ENCODE measurements around the gene SEC14L1.
A peak's percentile ranks its signal among the peaks of the same experiment; 100 is the strongest.

The SEC14L1 gene

DNA sequence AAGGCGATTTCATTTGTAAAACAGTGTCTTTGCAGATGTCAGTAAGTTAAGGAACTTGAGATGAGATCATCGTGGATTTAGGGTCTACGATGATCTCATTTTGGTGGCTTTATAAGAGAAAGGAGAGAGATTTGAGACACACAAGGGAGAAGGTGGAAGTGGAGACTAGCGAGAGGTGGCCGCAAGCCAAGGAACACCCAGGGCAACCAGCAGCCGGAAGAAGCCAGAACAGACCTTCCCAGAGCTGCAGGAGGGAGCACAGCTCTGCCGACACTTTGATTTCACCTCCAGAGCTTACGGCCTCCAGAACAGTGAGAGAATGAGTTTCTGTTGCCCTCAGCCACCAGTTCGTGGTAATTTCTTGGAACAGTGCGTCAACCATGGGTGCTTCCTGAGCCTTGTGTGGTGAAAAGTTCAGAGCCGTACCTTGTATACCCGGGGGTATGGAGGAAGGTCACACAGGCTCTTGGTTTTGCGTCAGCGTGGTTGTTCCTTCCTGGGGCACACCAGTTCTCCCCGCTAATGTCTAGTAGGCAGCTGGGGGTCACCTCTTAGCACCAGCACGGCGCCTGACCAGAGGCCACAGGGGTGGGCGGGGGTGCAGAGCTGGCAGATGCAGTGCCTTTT is 12.9 kb upstream of the SEC14L1 start:
- no peaks in the 10 kb centered on the region for H3K4me1 ChIP-seq
- H3K9ac ChIP-seq, result no peak overlapping the region
- H3K27ac ChIP-seq, result peak overlapping the region; percentile 81
- no peak overlapping the region for H3K4me2 ChIP-seq (ENCODE audit: low read length)
- no peak overlapping the region for H3K4me3 ChIP-seq (ENCODE audit: low read depth, low read length)
- H3K9me3 ChIP-seq (ENCODE audit: control insufficient read depth, low read length), result no peaks in the 10 kb centered on the region
- TF ChIP-seq, protein P1, sequence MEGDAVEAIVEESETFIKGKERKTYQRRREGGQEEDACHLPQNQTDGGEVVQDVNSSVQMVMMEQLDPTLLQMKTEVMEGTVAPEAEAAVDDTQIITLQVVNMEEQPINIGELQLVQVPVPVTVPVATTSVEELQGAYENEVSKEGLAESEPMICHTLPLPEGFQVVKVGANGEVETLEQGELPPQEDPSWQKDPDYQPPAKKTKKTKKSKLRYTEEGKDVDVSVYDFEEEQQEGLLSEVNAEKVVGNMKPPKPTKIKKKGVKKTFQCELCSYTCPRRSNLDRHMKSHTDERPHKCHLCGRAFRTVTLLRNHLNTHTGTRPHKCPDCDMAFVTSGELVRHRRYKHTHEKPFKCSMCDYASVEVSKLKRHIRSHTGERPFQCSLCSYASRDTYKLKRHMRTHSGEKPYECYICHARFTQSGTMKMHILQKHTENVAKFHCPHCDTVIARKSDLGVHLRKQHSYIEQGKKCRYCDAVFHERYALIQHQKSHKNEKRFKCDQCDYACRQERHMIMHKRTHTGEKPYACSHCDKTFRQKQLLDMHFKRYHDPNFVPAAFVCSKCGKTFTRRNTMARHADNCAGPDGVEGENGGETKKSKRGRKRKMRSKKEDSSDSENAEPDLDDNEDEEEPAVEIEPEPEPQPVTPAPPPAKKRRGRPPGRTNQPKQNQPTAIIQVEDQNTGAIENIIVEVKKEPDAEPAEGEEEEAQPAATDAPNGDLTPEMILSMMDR (IDR thresholded peaks at IDR 0.05), result no peak
- no peaks in the 10 kb centered on the region for H3K79me2 ChIP-seq
- H2AFZ ChIP-seq, result no peak overlapping the region
- no peaks in the 10 kb centered on the region for H3K27me3 ChIP-seq (ENCODE audit: control insufficient read depth, insufficient read depth, low read length)
- no peaks in the 10 kb centered on the region for H3K36me3 ChIP-seq (ENCODE audit: control insufficient read depth, insufficient read depth, low read length)

DNA sequence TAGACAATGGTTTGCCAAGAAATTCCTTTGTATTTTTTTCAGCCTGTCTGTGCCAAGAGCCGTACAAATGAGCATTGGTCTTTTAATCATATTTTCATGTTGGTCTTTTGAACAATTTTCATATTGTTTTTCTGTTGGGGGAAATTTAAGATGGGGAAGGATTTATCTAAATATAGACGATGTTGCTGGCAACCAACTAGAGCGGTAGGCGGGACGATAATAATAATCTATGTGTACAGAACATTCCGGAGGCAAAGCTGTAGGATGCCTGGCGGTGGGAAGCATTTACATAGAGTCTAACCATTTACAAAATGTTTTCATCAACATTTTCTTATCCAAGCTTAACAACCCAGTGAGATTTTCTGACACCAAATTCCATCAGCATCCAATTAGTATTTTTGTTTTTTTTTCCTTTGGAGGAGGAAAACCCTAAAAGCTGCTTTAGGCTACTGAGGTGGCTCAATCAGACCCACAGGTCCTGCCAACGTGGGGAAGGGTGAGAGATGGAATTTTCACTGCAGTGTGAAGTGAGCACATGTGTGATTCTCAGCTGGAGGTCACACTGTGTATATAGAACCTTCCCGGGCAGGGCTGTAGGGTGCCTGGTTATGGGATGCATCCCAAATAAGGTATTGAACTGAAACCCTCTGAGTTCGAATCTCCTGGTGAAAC is 11.7 kb upstream of the SEC14L1 start:
- Histone ChIP-seq H3K27ac (peak overlapping the region; percentile 81), H3K4me3 (ENCODE audit: low read depth, low read length) (no peak overlapping the region), H2AFZ (no peak overlapping the region), H3K79me2 (no peaks in the 10 kb centered on the region), H3K36me3 (ENCODE audit: control insufficient read depth, insufficient read depth, low read length) (no peaks in the 10 kb centered on the region), H3K9ac (no peak overlapping the region), H3K4me1 (peaks cover 4% of the 10 kb centered on the region), H3K27me3 (ENCODE audit: control insufficient read depth, insufficient read depth, low read length) (no peaks in the 10 kb centered on the region), H3K4me2 (ENCODE audit: low read length) (no peak overlapping the region), H3K9me3 (ENCODE audit: control insufficient read depth, low read length) (no peaks in the 10 kb centered on the region)
- TF ChIP-seq, protein P1 (IDR thresholded peaks at IDR 0.05), result no peak

DNA sequence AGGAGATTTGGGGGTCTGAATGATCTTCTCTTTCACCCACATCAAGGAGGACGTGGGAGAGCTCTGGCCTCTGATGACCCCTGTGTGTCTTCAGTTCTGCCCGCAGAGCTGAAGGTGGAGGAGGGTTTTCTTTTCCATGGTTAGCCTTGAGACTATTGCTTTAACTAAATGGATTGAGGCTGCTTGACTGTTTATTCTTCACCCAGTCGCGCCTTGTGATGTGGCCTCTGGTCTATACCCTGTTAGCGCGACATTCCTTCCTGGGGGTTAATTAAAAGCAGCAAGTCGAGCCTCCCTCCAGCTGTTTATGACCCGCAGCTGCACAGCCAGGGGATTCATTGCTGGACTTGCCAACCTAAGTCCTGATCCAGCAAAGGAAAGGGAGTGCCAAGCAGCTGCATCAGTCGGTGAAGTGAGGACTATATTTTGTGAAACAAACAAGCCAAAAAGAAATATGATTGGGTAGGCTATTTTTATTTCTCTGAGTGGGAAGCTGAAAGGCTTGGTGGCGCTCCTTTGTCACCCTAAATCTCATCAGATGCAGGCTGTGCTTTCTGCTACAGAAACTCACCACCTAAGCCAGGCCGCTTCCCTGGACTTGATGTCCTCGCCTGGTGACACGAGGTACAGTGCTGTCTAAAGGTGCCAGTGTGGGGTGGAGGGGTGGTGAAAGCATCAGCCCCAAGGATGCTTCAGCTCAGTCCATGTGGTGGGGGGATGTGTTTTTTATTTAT is 11.0 kb upstream of the SEC14L1 start:
- TF ChIP-seq, protein P1 (IDR thresholded peaks at IDR 0.05), result no peak
- Histone ChIP-seq H3K4me3 (ENCODE audit: low read depth, low read length) (no peak overlapping the region), H3K27ac (peak overlapping the region; percentile 81), H3K4me2 (ENCODE audit: low read length) (no peak overlapping the region), H3K27me3 (ENCODE audit: control insufficient read depth, insufficient read depth, low read length) (no peaks in the 10 kb centered on the region), H3K79me2 (no peaks in the 10 kb centered on the region), H2AFZ (no peak overlapping the region), H3K9ac (no peak overlapping the region), H3K36me3 (ENCODE audit: control insufficient read depth, insufficient read depth, low read length) (no peaks in the 10 kb centered on the region), H3K9me3 (ENCODE audit: control insufficient read depth, low read length) (no peaks in the 10 kb centered on the region), H3K4me1 (peaks cover 4% of the 10 kb centered on the region)

DNA sequence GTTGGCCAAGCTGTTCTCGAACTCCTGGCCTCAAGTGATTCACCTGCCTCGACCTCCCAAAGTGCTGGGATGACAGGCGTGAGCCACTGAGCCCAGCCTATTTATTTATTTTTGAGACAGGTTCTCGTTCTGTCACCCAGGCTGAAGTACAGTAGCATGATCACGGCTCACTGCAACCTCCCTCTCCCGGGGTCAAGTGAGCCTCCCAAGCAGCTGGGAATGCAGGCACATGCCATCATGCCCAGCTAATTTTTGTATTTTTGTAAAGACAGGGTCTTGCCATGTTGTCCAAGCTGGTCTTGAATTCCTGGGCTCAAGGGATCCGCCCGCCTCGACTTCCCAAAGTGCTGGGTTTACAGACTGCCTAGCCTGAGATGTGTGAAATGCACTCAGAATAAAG is 10.2 kb upstream of the SEC14L1 start:
- Histone ChIP-seq H3K79me2 (no peaks in the 10 kb centered on the region), H3K9me3 (ENCODE audit: control insufficient read depth, low read length) (no peaks in the 10 kb centered on the region), H2AFZ (no peak overlapping the region), H3K9ac (no peak overlapping the region), H3K27me3 (ENCODE audit: control insufficient read depth, insufficient read depth, low read length) (no peaks in the 10 kb centered on the region), H3K36me3 (ENCODE audit: control insufficient read depth, insufficient read depth, low read length) (no peaks in the 10 kb centered on the region), H3K4me3 (ENCODE audit: low read depth, low read length) (no peak overlapping the region), H3K4me1 (peaks cover 4% of the 10 kb centered on the region), H3K4me2 (ENCODE audit: low read length) (no peak overlapping the region), H3K27ac (peak overlapping the region; percentile 59)
- TF ChIP-seq, protein P1 (IDR thresholded peaks at IDR 0.05), result no peak

Data from parathyroid adenoma (tissue), 2 donors.